Measurements from ENCODE around the gene GPR153.
"Not testable (repeated sequence)": the region's sequence is repeated elsewhere in the genome, so short reads cannot be mapped to it uniquely, and the experiment has no call there.

The GPR153 gene

DNA sequence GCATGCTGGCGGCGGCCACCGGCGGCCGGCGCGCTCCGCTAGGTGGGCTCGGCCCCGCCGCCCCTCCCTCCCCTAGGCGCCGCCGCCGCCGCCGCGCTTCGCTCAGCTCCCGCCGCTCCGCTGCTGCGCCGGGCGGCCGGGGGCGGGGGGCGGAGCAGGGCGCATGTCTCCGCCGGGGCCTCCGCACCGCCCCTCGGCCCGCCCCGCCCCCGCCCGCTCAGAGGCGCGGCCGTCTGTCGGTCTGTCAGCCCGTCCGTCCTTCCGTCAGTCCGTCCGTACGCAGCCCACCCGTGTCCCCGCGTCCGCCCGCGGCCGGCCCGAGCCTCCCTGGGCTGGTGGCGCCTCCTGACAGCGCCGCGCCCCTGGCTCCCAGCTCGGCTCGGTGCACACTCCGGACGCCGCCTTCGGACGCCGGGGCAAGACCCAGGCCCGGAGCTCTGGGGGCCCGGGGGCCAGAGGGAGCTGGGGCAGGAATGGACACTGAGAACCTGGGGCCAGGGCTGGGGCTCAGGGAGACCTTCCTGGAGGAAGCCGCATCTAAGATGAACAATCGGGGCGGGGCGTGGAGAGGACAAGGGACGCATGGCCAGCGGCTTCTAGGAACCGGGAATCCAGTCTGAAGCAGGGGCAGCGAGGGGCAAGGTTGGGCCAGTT lies at the start of gene GPR153:
Gene GPR153 (minus strand): TSS at position 138 of the 654 bp plus-strand sequence. CDS start 6,193 bp downstream, outside the sequence.
- DNase-seq, result peak; percentile 77

DNA sequence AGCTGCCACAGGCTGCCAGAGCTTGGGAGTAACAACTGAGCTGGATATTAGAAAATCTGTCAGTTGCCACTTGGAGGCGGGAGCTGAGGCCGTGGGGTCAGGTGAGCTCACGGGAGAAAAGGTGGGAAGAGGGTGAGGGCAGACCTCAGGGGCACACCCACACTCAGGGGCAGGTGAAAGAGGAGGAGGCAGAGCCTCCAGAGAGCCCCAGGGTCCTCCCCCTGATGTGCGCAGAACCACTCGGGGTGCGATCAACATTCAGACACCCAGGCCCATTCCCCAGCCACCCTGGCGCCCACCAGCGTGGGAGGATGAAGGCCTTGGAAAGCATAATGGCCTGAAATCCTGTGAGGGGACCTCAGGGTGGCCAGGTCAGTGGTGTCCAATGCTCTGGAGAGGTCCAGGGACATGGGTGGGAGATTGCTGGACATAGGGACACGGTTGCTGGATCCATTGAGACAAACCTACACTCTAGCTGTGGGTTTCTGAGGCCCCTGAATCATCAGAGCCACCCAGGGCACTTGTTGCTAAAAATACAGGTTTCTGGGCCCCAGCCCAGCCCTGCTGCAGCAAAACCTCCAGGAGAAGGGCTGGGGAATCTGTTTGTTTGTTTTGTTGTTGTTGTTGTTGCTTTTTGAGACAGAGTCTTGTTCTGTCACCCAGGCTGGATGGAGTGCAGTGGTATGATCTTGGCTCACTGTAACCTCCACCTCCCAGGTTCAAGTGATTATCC lies 49.4 kb upstream of the GPR153 start:
- no peak for DNase-seq

DNA sequence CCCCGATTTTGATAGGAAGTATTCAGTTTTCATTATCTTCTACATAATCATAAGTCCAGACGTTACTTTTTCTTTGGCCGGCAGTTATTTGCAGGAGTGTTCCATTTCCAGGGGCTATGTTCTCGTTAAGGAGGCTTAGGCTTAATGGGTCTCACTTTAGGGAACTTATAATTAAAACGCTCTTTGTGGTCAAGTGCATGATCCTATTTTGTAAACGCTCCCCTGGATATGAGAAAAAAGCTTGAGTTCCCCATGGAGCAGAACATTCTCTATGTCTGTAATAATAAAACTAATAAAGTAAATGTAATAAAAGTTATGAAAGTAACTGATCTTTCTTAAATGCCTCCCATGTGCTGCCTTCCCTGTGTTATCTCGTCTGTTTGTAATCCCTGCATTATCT lies 48.7 kb upstream of the GPR153 start:
- DNase-seq, result no peak

DNA sequence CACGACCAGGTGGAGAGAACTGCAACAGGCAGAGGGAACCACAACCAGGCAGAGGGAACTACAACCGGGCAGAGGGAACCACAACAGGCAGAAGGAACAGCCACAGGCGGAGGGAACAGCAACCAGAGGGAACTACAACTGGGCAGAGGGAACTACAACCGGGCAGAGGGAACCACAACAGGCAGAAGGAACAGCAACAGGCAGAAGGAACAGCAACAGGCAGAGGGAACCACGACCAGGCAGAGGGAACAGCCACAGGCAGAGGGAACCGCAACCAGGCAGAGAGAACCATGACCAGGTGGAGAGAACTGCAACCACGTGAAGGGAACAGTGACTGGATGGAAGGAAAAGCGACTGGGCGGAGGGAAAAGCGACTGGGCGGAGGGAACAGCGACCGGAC lies 47.6 kb upstream of the GPR153 start:
- no peak for DNase-seq

DNA sequence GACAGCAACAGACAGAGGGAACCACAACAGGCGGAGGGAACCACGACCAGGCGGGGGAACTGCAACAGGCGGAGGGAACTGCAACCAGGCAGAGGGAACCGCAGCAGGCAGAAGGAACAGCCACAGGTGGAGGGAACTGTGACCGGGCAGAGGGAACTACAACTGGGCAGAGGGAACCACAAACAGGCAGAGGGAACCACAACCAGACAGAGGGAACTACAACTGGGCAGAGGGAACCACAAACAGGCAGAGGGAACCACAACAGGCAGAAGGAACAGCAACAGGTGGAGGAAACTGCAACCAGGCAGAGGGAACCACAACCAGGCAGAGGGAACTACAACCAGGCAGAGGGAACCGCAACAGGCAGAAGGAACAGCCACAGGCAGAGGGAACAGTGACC lies 46.8 kb upstream of the GPR153 start:
- not testable (repeated sequence) for DNase-seq

DNA sequence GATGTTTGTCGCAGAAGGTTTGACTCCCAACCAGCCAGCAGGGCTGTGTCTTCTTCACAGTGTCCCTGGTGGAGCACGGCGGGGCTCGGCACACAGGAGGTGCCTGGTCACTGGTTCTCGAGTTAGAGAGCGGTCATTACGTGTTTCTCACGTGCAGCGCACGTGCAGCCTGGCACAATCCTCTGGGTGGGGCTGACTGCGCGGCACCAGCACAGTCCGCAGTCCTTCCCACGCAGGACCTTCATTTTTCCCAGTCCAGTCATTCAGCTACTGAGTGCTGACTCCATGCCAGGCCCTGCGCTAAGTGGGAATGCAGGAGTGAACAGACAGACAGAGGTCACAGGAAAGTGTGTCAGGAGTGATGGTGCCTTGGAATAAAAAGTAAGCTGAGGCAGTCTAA lies 46.2 kb upstream of the GPR153 start:
- DNase-seq, result no peak

DNA sequence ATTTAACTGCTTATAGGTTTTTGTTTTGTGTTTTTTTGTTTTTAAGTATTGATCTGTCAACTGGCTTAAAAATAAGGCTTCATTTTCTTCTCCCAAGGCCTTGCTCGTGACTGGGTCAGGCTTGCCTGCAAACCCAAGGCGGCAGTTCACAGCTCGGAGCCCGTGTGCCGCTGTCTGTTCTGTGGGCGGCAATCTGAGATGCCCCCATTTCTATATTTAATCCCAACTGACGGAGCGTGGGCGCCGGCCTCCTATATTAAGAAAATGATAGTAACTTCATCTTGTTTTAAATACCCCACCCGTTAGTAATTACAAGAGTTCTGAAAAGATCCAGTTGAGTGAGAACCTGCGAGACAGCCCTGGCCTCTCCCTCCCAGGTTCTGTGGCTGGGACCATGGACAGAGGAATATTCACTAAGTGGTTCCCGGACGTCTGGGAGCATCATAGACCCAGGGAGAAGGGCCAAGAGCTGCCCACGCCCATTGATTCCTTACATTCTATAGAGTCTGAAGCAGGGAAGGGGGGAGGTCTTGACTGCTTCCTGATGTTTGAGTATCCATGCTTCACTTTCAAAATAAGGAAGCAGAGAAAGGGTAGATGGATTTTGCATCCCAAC lies 42.6 kb upstream of the GPR153 start:
- no peak for DNase-seq

DNA sequence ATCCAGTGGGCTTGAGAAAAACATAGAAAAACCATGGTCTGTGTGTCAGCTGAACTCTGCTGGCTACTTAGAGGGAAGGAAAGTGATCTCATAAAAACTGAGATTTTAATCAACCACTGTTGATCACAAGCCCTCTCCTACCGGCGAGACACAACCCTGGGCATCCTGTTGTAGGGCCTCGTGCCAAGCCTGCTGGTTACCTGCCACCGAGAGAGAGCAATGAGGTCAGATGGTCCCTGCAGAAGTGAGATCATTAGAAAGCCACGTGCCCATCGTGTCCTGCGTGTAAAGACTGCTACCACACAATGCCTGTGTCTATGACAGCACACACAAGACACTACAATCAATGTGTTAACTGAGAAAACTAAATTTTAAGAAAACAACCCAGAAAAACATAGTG lies 41.7 kb upstream of the GPR153 start:
- no peak for DNase-seq

DNA sequence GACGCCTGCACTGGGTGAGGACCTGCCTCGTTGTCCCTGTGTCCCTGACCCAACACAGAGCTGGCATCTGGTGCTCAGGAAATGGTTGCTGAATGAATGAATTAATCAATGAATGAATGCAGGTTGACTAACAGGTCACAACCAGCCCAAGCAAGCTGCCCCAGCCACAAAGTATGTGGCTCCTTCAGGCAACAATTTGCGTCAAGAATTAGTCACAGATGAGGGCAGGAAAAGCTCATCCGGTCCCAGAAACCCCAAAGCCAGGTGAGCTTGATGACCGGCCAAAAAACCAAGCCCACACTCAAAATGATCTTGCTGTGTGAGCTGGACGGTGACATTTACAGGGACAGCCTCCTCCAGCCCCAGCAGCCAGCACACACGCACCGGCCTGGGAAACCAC lies 40.6 kb upstream of the GPR153 start:
- no peak for DNase-seq

DNA sequence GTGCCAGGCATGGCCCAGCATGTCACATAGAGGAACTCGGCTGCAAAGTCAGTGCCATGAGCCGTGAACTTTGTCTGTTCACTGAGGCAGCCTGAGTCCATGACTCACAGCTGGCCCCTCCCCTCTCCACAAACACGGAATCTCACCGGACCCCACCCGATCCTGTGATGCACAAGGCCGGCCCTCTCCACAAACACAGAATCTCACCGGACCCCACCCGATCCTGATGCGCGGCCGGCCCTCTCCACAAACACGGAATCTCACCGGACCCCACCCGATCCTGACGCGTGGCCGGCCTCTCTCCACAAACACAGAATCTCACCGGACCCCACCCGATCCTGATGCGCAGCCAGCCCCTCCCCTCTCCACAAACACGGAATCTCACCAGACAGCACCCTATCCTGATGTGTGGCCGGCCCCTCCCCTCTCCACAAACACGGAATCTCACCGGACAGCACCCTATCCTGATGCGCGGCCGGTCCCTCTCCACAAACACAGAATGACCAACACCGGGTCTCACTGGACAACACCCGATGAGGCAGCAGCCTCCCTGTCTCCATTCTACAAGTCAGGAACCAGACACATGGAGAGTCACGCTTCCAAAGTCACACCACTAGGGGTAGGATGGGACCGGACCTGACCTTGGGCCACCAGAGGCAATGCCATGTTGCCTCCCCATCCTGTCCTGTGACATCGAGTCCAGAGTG lies 39.6 kb upstream of the GPR153 start:
- no peak for DNase-seq

DNA sequence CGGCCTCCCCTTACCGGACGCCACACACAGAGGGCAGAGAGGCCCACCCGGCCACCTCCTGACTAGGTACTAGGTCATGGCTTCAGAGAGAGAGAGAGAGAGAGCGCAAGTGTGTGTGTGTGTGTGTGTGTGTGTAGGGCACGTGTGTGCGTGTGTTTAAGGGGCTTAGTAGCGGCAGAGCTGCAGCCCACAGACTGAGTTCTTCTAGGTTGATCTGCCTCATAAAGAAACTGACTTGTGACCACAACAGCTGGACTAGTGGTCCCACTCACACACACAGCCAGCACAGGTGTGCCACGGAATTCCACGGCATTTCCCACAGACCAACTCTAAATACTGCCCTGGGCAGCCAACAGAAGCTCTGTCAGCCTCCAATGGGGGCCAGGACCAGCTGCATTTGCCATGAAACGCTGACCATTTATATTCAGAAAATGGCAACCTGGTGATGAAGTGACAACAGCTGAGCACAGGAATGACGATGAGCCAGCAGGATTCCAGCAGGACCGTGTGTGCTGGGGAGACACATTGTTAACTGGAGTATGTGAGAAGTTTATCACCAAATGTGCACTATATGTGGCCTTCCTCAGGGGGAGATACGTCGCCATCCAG lies 38.8 kb upstream of the GPR153 start:
- DNase-seq, result no peak

DNA sequence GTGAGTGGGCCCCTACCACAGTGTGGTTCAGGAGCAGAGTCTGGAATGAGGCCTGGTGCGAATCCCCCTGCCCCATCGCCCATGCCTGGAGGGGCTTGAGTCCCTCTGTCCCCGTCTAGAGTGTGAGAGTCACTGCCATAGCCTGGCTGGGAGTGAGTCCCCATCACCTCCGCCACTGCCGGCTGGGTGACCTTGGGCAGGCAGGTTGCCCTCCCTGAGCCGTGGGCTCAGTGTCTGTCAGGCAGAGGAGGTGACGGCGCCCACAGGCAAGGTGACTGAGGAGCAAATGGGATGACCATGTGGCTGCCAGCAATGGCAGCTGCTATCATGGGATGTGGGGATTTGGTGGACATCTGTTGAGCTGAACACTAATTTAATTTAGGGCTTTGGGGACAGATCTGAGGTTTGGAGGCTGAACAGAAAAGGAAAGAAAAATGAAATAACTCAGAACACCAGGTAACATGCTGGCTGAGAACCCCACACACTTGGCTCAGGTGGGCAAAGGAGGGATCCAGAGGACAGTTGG lies 38.1 kb upstream of the GPR153 start:
- DNase-seq, result no peak

DNA sequence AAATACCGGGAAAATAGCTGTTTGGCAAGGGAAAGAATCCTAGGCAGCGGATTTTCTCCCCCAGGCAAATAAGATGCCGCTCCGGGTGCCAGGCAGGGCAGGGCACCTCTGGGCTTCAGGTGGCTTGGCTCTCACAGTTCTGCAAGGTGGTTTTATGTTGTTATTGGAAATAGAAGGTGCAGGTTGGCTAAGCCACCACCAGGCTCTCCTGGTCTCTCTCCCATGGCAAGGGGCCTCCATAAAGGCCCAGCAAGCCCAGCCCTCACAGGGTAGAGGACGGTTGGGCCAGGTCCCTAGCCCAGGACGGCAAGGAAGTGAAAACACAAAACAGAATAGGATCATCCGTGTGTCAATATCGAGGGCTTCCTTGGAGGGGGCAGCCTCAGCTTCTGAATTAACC lies 37.6 kb upstream of the GPR153 start:
- DNase-seq, result no peak

DNA sequence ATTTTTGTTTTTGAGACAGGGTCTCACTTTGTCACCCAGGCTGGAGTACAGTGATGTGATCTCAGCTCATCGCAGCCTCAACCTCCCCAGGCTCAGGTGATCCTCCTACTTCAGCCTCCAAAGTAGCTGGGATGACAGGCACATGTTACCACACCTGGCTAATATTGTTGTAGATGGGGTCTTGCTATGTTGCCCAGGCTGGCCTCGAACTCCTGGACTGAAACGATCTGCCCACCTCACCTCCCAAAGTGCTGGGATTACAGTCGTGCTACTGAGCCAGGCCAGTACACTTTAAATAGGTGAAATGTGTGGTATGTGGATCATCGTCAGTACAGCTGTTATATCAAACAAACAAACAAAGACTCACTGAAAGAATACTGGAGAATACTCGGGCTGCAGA lies 35.0 kb upstream of the GPR153 start:
- DNase-seq, result no peak

DNA sequence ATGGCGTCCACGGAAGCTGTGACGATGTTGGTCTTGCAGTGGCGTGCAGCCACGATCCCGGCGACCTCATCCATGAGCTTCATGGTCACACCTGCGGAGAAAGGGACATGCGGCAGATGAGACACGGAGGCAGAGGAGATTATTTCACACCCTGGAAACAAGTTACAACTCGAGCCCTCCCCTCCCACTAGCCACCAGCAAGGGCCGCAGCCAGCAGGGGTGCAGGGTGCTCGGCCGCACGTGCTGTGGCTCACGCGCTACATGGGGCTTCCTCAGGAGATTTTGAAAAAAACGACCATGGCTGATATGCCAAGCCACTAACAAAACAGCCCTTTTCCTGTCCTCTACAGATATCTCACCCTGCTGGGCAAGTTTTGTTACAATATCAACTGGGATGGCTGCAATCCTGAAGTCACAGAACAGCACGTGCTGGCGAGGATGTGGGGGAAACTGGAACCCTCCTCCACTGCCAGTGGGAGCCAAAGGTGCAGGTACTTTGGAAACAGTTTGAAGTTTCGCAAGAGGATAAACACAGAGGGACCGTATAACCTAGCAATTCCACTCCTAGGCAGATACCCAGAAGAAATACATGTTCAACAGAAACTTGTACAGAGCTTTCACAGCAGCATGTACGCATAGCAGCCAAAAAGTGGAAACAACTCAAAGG lies 34.1 kb upstream of the GPR153 start:
- DNase-seq, result no peak

DNA sequence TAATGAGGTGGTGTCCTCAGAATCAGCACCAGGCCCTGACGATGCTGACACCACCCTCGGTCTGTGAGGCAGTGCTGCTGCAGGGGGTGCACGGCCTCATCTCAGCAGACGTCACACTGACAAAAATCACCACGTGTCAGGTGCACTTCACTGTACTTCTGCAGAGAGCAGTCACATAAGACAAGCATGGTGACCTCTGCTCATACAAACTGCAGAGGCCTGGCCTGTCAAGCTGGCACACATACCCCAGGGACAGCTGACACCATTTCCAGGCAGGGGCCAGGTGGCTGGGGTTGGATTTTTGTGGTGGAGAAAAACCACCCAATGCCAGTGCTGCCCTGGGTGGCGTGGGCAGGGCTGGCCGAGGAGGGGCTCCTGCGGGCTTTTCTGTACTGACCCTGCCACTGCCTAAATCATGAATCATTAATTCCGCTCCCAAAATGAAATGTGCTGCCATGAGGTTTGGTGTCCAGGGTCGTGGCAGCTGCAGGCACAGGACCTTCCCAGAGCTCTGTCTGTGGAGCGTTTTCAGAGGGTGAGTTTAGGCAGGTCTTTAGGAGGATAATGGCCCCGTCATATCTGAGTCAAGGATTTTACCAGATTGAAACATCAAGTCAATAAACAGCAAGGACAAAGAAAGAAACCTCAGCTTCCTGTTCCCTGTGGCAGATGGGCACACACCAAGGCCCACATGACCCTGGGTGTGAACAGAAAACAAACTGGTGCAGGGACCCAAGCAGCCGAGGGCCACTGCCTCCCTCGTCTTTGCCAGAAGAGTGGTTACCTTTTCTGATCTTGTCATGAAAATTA lies 33.4 kb upstream of the GPR153 start:
- no peak for DNase-seq

DNA sequence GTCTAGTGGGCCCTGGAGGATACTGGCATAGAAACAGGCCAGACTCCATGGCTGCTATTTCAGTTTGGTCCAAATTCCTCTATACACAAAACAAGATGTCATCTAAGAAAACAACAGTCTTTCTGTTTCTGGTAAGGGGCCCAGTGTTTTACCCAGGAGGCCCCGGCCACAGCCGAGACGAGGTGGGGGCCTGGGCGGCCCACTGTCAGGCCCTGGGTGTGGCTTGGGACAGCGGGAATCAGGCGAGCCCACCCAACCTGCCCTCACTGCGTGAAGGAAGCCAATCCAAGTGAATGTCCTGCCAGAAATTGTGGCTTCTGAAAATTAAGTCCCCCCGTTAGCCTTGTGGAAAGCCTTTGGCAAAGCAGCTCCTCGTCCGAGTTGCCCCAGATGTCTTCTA lies 31.2 kb upstream of the GPR153 start:
- no peak for DNase-seq

DNA sequence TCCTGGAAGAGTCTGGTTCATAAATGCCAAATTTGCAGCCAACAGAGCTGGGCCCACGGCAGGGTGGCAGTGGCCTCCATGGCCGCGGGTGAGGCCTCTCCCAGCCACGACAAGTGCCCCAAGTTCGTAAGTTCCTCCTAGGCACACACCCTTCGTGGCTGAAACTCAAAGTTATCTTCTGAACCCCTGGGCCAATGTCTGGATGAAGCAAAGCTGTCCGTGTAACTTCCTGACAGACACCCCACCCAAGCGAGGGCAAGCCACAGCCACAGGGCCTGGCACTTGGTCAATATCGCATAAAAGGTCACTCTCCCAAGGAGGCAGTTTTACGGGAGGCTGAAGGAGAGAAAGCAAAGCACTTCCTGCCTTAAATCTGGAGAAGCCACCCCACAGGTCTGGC lies 27.8 kb upstream of the GPR153 start:
- DNase-seq, result no peak

DNA sequence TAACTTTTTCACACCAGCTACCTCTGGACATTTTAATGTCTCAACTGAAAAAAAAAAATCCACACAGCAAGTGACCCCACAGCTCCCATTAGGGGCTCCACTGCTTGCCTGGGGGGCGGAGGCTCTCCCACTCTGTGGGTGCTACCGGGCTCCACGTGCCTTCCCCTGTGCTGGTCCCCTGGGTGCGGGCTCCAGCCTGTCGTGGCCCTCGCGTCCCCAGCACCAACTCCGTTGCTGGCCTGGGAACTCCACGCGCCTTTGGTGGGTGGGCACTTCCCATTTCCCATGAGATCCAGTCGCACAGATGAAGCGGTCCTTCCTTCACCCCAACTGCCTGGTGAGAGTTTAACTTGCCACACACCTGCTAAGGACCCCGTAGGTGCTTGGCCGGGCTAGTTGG lies 27.1 kb upstream of the GPR153 start:
- no peak for DNase-seq

DNA sequence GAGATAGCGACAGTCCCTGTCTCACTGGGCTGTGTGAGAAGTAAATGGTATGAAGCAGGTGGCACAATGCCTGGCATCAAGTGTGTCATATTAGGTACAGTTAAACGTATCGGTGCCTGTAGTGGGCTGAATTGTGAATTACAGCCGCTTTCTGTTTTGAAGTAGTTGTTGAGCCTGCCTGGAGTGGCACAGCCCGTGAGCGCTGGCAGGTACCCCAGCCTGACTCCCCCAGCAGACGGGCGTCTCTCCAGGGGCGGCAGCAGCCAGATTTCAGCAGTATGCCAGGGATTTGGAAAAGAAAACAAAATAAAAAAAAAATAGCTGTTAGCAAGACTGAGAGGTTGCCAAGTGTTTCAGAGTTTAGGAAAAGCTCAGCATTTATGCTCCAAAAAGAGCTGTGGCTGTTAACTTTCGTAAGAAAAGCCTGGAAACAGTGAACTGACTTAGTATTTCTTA lies 26.6 kb upstream of the GPR153 start:
- DNase-seq, result no peak

DNA sequence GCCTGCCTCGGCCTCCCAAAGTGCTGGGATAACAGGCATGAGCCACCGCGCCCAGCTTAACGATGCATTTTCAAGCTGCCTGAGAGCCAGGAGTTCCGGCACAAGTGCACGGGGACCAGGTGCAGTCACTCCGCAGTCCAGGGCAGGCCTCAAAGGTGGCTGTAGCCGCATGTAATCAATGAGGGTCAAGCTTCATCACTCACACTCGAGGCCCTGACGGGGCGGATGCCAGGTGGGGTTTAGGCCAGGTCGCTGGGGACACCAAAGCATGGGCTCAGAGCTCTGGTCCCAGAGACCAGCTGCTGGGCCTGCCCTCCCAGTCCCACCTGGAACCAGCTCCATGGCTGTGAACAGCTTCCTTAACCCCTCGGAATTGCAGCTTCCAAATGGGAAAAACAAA lies 26.1 kb upstream of the GPR153 start:
- no peak for DNase-seq
